KMS-11 (cell line): Measurements from ENCODE around the gene BID.
A peak's percentile ranks its signal among the peaks of the same experiment; 100 is the strongest.

ENCODE experiments used
- H2AFZ ChIP-seq: fragments of 200-600 bp; sonication (generic); 2 replicates; pipeline ENCODE4 v1.6.1; 2016; ENCODE audit warnings: antibody characterized with exemption, mixed run types, low read depth
- H3K27ac ChIP-seq: fragments of 200-600 bp; sonication (generic); 2 replicates; pipeline ENCODE4 v1.6.1; 2016; ENCODE audit warnings: mild to moderate bottlenecking, mixed run types
- H3K27me3 ChIP-seq: fragments of 200-600 bp; sonication (generic); 2 replicates; pipeline ENCODE4 v1.6.1; 2017; ENCODE audit warnings: mild to moderate bottlenecking, low read depth, mixed run types, moderate library complexity; ENCODE audit not compliant: insufficient read depth
- H3K36me3 ChIP-seq: fragments of 200-600 bp; sonication (generic); 2 replicates; pipeline ENCODE4 v1.6.1; 2017; ENCODE audit warnings: mild to moderate bottlenecking, mixed run types; ENCODE audit not compliant: insufficient read depth
- H3K4me1 ChIP-seq: fragments of 200-600 bp; sonication (generic); 2 replicates; pipeline ENCODE4 v1.6.1; 2016; ENCODE audit warnings: mild to moderate bottlenecking, low read depth, mixed run types; ENCODE audit not compliant: poor library complexity, severe bottlenecking
- H3K4me2 ChIP-seq: fragments of 200-600 bp; sonication (generic); 2 replicates; pipeline ENCODE4 v1.7.0; 2016; ENCODE audit warnings: mild to moderate bottlenecking, mixed run types
- H3K4me3 ChIP-seq: fragments of 200-600 bp; sonication (generic); IDR thresholded peaks from 2 replicates; pipeline ENCODE4 v1.6.1; 2017; ENCODE audit warnings: low read depth, low read length, mixed read lengths; ENCODE audit not compliant: insufficient read depth
- H3K79me2 ChIP-seq: fragments of 200-600 bp; sonication (generic); 2 replicates; pipeline ENCODE4 v1.6.1; 2016; ENCODE audit warnings: low read depth, mixed run types; ENCODE audit not compliant: insufficient read depth
- H3K9ac ChIP-seq: fragments of 200-600 bp; sonication (generic); 2 replicates; pipeline ENCODE4 v1.6.1; 2016; ENCODE audit warnings: mild to moderate bottlenecking, mixed run types
- H4K20me1 ChIP-seq: fragments of 200-600 bp; sonication (generic); 2 replicates; pipeline ENCODE4 v1.6.1; 2016; ENCODE audit warnings: mild to moderate bottlenecking, mixed run types; ENCODE audit not compliant: insufficient read depth
- CTCF ChIP-seq: fragments of 200-600 bp; sonication (generic); conservative IDR thresholded peaks from 2 replicates; pipeline ENCODE4 v1.6.1; 2017; ENCODE audit warnings: low read depth, mild to moderate bottlenecking, antibody characterized with exemption, low read length, moderate library complexity, mixed read lengths

The BID gene

GRCh38 chr22:17777005-17777716, 2.9 kb upstream of the BID start:
- Histone ChIP-seq H3K27me3 (no peaks in the 10 kb centered on the region), H4K20me1 (peaks cover 8% of the 10 kb centered on the region; the same call in 1 of the 2 replicates), H3K4me1 (peaks cover 74% of the 10 kb centered on the region), H3K36me3 (no peaks in the 10 kb centered on the region), H3K9ac (peak overlapping the region; percentile 92), H2AFZ (peak overlapping the region; percentile 78), H3K79me2 (peaks cover 39% of the 10 kb centered on the region), H3K4me3 (no peak overlapping the region), H3K4me2 (peak overlapping the region; percentile 94), H3K27ac (peak overlapping the region; percentile 95)
- TF ChIP-seq CTCF: no peak

- Histone ChIP-seq H4K20me1 (peaks cover 17% of the 10 kb centered on the region; the same call in 1 of the 2 replicates), H3K9ac (peak overlapping the region; percentile 92; the same call in 1 of the 2 replicates), H3K4me2 (peak overlapping the region; percentile 94; the same call in 1 of the 2 replicates), H3K4me1 (peaks cover 71% of the 10 kb centered on the region), H3K27ac (peak overlapping the region; percentile 95; the same call in 1 of the 2 replicates), H3K4me3 (no peak overlapping the region), H3K27me3 (no peaks in the 10 kb centered on the region), H3K36me3 (no peaks in the 10 kb centered on the region), H2AFZ (no peak overlapping the region), H3K79me2 (peaks cover 51% of the 10 kb centered on the region)
- TF ChIP-seq CTCF: no peak
Measured at GRCh38 chr22:17775781-17776465, 1.7 kb upstream of the BID start.

GRCh38 chr22:17774926-17775685, 837 bp upstream of the BID start:
- Histone ChIP-seq H4K20me1 (peaks cover 20% of the 10 kb centered on the region; the same call in 1 of the 2 replicates), H3K4me1 (peaks cover 63% of the 10 kb centered on the region), H3K79me2 (peaks cover 59% of the 10 kb centered on the region), H3K27ac (no peak overlapping the region), H3K36me3 (no peaks in the 10 kb centered on the region), H3K4me2 (peak overlapping the region; percentile 98), H3K9ac (peak overlapping the region; percentile 85; the same call in 1 of the 2 replicates), H2AFZ (peak overlapping the region; percentile 61; the same call in 1 of the 2 replicates), H3K27me3 (no peaks in the 10 kb centered on the region), H3K4me3 (no peak overlapping the region)
- TF ChIP-seq CTCF: no peak

- Histone ChIP-seq H3K4me3 (no peak overlapping the region), H3K4me1 (peaks cover 49% of the 10 kb centered on the region), H2AFZ (0 out of 2 replicates have a peak overlapping the region, but pooled peaks have one; percentile 22), H3K79me2 (peaks cover 67% of the 10 kb centered on the region), H4K20me1 (peaks cover 20% of the 10 kb centered on the region; the same call in 1 of the 2 replicates), H3K4me2 (peak overlapping the region; percentile 99), H3K36me3 (no peaks in the 10 kb centered on the region), H3K27ac (peak overlapping the region; percentile 62), H3K9ac (peak overlapping the region; percentile 85), H3K27me3 (no peaks in the 10 kb centered on the region)
- TF ChIP-seq CTCF: no peak
Measured at GRCh38 chr22:17773606-17774205, 563 bp downstream of the BID start.
